ENCODE results near the gene RGS18.

GRCh38 chr1:192133350-192133926 is 24.8 kb upstream of the RGS18 start:
- TF ChIP-seq CTCF (IDR thresholded peaks at IDR 0.05; ENCODE audit: insufficient read depth, low read depth, low read length), result no peak
- TF ChIP-seq EZH2 (IDR thresholded peaks at IDR 0.05; ENCODE audit: insufficient read depth, low read length), result no peak

Measured in astrocyte (in vitro differentiated cells and primary cell).